Prostate gland (tissue), 2 donors: ENCODE measurements around the gene EFCAB8.

Source experiments
- CTCF ChIP-seq, 4 experiments: fragments of 200-600 bp in 2 of 4; fragments of 450-650 bp in 2 of 4; sonication (generic) in 2 of 4; IDR thresholded peaks; 1 replicate in 3 of 4; 2 replicates in 1 of 4; pipeline ENCODE4 v1.5.1; 2016 to 2019; ENCODE audit warnings: antibody characterized with exemption in 4 of 4, mild to moderate bottlenecking in 2 of 4, moderate library complexity in 2 of 4
- POLR2A ChIP-seq: fragments of 450-650 bp; IDR thresholded peaks from one replicate; pipeline ENCODE4 v1.6.1; 2016; ENCODE audit warnings: antibody characterized with exemption, mild to moderate bottlenecking
- POLR2AphosphoS5 ChIP-seq: sonication (generic); formaldehyde crosslinking; IDR thresholded peaks from one replicate; pipeline ENCODE4 v1.6.1; 2017; ENCODE audit warnings: antibody characterized with exemption

- TF ChIP-seq CTCF (IDR thresholded peaks at IDR 0.05) (no peak), POLR2A (no peak), POLR2AphosphoS5 (no peak)
Observed at GRCh38 chr20:32841632-32842031, 17.1 kb upstream of the EFCAB8 start.
